Measurements from ENCODE around the gene WBP1.

GRCh38 chr2:74495440-74495839 lies 37.2 kb downstream of the WBP1 start:
- TF ChIP-seq, protein P1, sequence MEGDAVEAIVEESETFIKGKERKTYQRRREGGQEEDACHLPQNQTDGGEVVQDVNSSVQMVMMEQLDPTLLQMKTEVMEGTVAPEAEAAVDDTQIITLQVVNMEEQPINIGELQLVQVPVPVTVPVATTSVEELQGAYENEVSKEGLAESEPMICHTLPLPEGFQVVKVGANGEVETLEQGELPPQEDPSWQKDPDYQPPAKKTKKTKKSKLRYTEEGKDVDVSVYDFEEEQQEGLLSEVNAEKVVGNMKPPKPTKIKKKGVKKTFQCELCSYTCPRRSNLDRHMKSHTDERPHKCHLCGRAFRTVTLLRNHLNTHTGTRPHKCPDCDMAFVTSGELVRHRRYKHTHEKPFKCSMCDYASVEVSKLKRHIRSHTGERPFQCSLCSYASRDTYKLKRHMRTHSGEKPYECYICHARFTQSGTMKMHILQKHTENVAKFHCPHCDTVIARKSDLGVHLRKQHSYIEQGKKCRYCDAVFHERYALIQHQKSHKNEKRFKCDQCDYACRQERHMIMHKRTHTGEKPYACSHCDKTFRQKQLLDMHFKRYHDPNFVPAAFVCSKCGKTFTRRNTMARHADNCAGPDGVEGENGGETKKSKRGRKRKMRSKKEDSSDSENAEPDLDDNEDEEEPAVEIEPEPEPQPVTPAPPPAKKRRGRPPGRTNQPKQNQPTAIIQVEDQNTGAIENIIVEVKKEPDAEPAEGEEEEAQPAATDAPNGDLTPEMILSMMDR (IDR thresholded peaks at IDR 0.05), result no peak
- no peak for TF ChIP-seq ZFX (IDR thresholded peaks at IDR 0.05; ENCODE audit: borderline replicate concordance)

Measured in 22Rv1 (cell line).